Adrenal gland (tissue), 12 donors: Measurements from ENCODE around the gene CYCS. TPM values are rescaled to one million over a fixed set of nuclear protein-coding genes. Genes with fewer than 3 reads are reported as not detected.

Source experiments
- DNase-seq, 7 donors: peaks; one replicate each; pipeline ENCODE4 v3.0.0-alpha.2; 2019 to 2020
- H3K27ac ChIP-seq, 5 donors: fragments of 200-600 bp; sonication (generic) in 4 of 5; 1 replicate in 3 of 5; 2 replicates in 2 of 5; pipeline versions ENCODE4 v1.5.1 to v1.8.0; 2016 to 2020; ENCODE audit warnings: mild to moderate bottlenecking in 1 of 5
- H3K27me3 ChIP-seq: fragments of 200-600 bp; 2 replicates; pipeline ENCODE4 v1.8.0; 2021
- H3K36me3 ChIP-seq, 2 donors: fragments of 200-600 bp; replicated peaks in 1 of 2; 1 replicate in 1 of 2; 2 replicates in 1 of 2; pipeline versions ENCODE4 v1.5.1 to v1.8.0; 2018 to 2022
- H3K4me1 ChIP-seq, 2 donors: fragments of 200-600 bp; replicated peaks in 1 of 2; 1 replicate in 1 of 2; 2 replicates in 1 of 2; pipeline versions ENCODE4 v1.5.1 to v1.8.0; 2018 to 2021
- H3K4me3 ChIP-seq, 4 donors: fragments of 200-600 bp; sonication (generic) in 3 of 4; one replicate each; pipeline ENCODE4 v1.5.1; 2016 to 2018
- H3K9me3 ChIP-seq, 3 donors: fragments of 200-600 bp; sonication (generic) in 1 of 3; replicated peaks in 1 of 3; 1 replicate in 2 of 3; 2 replicates in 1 of 3; pipeline versions ENCODE4 v1.5.1 to v1.8.0; 2016 to 2021
- POLR2A ChIP-seq, 2 donors: fragments of 450-650 bp; IDR thresholded peaks; one replicate each; pipeline ENCODE4 v1.6.1; 2017; ENCODE audit warnings: antibody characterized with exemption in 2 of 2, mild to moderate bottlenecking in 2 of 2, moderate library complexity in 1 of 2
- WGBS, 4 donors: extraction: QIAGEN DNeasy Blood & Tissue Kit in 2 of 4; methylation state at CpG; one replicate each; pipeline versions ENCODE4 v1.1.5 to v1.1.7; 2013 to 2017; 5-methylcytosine and 5-hydroxymethylcytosine counted together
- intact Hi-C, 2 donors: fragments of 100-400 bp; cut with DNase I; formaldehyde crosslinking; loops; one replicate each; pipeline versions ENCODE4 v1.14.1 to v1.15.0; 2022 to 2023
- polyA plus RNA-seq, 3 donors: library from polyadenylated mRNA; stranded (reverse); fragments of 200-250 nt in 2 of 3; fragments of 350-450 nt in 1 of 3; fragmentation: Illumina TruSeq in 1 of 3; extraction: RNeasy Lipid Tissue Mini Kit (QIAGEN cat#74804) in 1 of 3; gene quantifications; one replicate each; pipeline ENCODE4 v1.2.3, GENCODE V29; 2013 to 2014
- total RNA-seq, 9 donors: library from RNA; depleted of rRNA in 4 of 9; stranded (reverse); fragments of >200 nt in 4 of 9; fragments of 120-200 nt in 1 of 9; fragmentation: NEBNext Ultra II Directional in 1 of 9; extraction: Animal tissue kit (Norgen Biotek cat#: 25700) in 1 of 9; gene quantifications; one replicate each; pipeline versions ENCODE4 v1.1.0 to v1.2.4, GENCODE V29; 2013 to 2023
- TF ChIP-seq, protein P1 (sequence below), 6 experiments: fragments of 450-650 bp in 4 of 6; fragments of 200-600 bp in 2 of 6; sonication (generic) in 1 of 6; IDR thresholded peaks; 1 replicate in 5 of 6; 2 replicates in 1 of 6; pipeline versions ENCODE4 v1.5.1 to v1.8.0; 2016 to 2021; ENCODE audit warnings: antibody characterized with exemption in 6 of 6, mild to moderate bottlenecking in 2 of 6, moderate library complexity in 1 of 6
- donor health status: healthy with polysubstance abuse.
- donor health status: Bipolar disorder and iron deficiency.
- donor health status: DM: yes; HTN: yes; CAD: no.
- donor health status: DM: no; HTN: no; CAD: no.
- donor health status: DM: no; HTN: no; CAD: no.
- donor health status: DM: yes; HTN: yes; CAD: no.

The CYCS gene
- total and polyA plus RNA-seq, 12 donors: 15.0 to 241 (median 53.0) TPM

DNA sequence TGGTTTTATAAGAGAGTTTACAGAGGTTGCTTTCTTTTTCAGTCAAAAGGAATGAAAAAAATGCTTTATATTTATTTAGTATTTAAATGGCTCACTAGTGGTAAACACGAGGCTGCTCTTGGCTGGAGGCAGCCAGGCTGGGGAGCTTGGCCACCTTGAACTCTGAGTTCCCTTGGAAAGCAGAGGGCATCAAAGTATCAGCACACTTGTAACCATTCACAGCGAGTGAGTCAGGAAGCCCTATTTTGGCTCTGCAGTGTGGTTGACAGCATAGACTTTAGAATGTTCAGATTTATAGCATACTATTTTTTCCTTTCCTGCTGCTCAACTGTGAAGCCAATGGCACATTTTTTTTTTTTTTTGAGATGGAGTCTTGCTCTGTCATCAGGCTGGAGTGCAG, 51.6 kb downstream of the CYCS start:
- peak in 5 of 7 donors; percentile 18 to 49 (median 42) for DNase-seq
- H3K27me3 ChIP-seq: no peaks in the 10 kb centered on the region
- H3K36me3 ChIP-seq: no peaks in the 10 kb centered on the region
- TF ChIP-seq, protein P1, sequence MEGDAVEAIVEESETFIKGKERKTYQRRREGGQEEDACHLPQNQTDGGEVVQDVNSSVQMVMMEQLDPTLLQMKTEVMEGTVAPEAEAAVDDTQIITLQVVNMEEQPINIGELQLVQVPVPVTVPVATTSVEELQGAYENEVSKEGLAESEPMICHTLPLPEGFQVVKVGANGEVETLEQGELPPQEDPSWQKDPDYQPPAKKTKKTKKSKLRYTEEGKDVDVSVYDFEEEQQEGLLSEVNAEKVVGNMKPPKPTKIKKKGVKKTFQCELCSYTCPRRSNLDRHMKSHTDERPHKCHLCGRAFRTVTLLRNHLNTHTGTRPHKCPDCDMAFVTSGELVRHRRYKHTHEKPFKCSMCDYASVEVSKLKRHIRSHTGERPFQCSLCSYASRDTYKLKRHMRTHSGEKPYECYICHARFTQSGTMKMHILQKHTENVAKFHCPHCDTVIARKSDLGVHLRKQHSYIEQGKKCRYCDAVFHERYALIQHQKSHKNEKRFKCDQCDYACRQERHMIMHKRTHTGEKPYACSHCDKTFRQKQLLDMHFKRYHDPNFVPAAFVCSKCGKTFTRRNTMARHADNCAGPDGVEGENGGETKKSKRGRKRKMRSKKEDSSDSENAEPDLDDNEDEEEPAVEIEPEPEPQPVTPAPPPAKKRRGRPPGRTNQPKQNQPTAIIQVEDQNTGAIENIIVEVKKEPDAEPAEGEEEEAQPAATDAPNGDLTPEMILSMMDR (IDR thresholded peaks at IDR 0.05): no peak
- TF ChIP-seq POLR2A (IDR thresholded peaks at IDR 0.05): no peak
- no peak overlapping the region for H3K27ac ChIP-seq
- H3K4me1 ChIP-seq: peaks cover 0 to 4% of the 10 kb centered on the region in 2 donors
- WGBS, 4 donors: 0 to 12% (median 8%) methylated on average over 2 of the region's 2 CpGs
- no peaks in the 10 kb centered on the region for H3K9me3 ChIP-seq
- intact Hi-C loops: loop anchor here in 1 of 2 donors (5.0 kb wide), 1 partner anchor 256 kb away; no protein-coding TSS in a partner anchor
- no peak overlapping the region for H3K4me3 ChIP-seq

Other genes starting within 250 kb of the CYCS start
- 1 to 10 TPM; 1.1 to 8.4 (median 3.4) TPM for gene OSBPL3, start 145.1 kb downstream of the CYCS start, total RNA-seq
- gene OSBPL3, start 145.1 kb downstream of the CYCS start, polyA plus RNA-seq: 1 to 10 TPM; 1.7 to 3.5 (median 1.8) TPM
- gene NPVF, start 103.2 kb upstream of the CYCS start, total RNA-seq: not detected
- not detected for gene NPVF, start 103.2 kb upstream of the CYCS start, polyA plus RNA-seq